DMS153 (cell line): ENCODE results near the gene PKIG.
"Not testable (repeated sequence)": the region's sequence is repeated elsewhere in the genome, so short reads cannot be mapped to it uniquely, and the experiment has no call there.

ENCODE experiments used
- DNase-seq: peaks from one replicate; lab custom pipeline; 2025; lab: John Stamatoyannopoulos, UW

Gene PKIG

GRCh38 chr20:44642203-44643153 is 60.1 kb downstream of the PKIG start:
- DNase-seq: peak; percentile 71

DNA sequence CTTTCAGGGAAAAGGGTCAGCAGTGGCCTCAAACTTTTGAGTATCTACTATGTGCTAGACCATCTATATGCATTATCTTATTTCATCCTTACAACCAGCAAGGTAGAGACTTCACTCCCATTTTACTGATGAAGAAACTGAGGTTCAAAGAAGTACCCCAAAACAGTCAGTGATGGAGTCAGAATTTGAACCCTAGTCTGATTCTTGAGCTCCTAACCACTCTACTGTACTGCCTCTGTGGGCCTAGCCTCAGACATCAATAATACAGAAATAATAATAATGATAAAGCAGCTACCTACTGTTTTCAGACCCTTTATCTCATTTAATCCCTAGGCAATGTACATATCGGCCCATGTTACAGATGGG is 60.8 kb downstream of the PKIG start:
- DNase-seq: no peak

DNA sequence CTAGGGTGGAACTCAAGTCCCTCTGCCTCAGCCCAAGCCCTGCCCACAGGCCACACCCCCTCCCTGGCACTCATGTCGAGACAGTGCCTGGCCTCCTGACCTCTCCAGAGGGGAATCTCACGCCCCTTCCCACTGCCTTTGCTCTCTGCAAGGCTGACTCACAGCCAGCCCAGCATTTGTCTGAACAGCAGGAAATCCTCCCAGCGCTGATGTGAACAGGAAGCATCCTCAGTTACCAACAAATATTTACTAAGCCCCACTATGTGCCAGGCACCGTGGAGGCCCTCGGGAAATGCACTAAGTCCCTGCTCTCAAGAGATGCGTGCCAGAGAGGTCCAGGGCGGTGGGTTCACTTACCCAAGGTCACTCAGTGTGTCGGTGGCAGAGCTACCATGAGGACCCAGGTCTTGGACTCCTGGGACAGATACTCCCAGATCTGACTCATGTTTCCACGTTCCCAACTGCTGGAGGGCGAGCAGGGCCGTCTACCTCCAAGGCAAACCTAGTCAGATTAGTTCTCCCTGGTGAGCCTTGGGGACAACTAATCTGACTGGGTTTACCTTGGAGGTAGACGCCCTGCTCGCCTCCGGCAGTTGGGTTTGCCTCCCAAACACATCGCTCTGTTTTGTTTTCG is 61.3 kb downstream of the PKIG start:
- peak; percentile 27 for DNase-seq

GRCh38 chr20:44644230-44644617 is 61.8 kb downstream of the PKIG start:
- DNase-seq: no peak

GRCh38 chr20:44644667-44645131 is 62.3 kb downstream of the PKIG start:
- DNase-seq: no peak

DNA sequence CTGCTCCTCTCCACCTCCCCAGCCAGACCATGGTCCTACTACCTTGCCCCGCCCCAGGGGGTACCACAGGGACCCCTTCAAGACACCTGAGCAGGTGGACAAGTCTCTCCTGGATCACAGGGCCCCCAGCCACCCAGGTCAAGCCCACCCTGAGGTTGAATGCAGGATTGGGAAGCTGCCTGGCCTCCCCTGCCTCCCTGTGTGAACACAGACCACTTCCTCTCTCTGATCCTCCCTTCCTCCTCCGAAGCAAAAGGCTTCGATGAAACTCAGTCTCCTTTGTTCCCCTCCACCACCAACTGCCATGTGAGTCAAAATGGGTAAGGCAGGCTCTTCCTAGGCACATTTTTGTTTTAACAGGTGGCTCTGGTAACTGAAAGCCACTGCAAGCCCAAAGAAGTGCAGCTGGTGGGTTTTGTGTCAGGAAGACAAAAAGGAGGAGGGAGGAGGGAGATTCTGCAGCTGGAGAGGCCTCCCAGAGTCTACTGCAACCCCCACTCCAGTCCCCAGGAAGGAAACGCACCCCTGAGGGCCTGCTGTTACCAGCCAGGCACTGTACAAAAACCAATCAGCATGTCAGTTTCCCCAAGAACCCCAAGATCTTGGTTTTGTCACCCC is 63.8 kb downstream of the PKIG start:
- peak; percentile 16 for DNase-seq

GRCh38 chr20:44646641-44647274 is 64.4 kb downstream of the PKIG start:
- no peak for DNase-seq

GRCh38 chr20:44648068-44648467 is 65.7 kb downstream of the PKIG start:
- no peak for DNase-seq

GRCh38 chr20:44648579-44648978 is 66.2 kb downstream of the PKIG start:
- DNase-seq: no peak

- no peak for DNase-seq
Observed at GRCh38 chr20:44649126-44649525, 66.7 kb downstream of the PKIG start.

- DNase-seq: no peak
Observed at GRCh38 chr20:44649976-44650375, 67.6 kb downstream of the PKIG start.

GRCh38 chr20:44650771-44651433 is 68.5 kb downstream of the PKIG start:
- no peak for DNase-seq

- no peak for DNase-seq
Observed at GRCh38 chr20:44651434-44651683, 69.0 kb downstream of the PKIG start.

- DNase-seq: no peak
Observed at GRCh38 chr20:44651684-44652423, 69.5 kb downstream of the PKIG start, which contains the start of gene ADA. Gene ADA, minus strand, starts transcription at chr20:44651699. Its CDS starts 92 bp downstream, at chr20:44651607.

- no peak for DNase-seq
Observed at GRCh38 chr20:44653546-44653945, 71.2 kb downstream of the PKIG start.

DNA sequence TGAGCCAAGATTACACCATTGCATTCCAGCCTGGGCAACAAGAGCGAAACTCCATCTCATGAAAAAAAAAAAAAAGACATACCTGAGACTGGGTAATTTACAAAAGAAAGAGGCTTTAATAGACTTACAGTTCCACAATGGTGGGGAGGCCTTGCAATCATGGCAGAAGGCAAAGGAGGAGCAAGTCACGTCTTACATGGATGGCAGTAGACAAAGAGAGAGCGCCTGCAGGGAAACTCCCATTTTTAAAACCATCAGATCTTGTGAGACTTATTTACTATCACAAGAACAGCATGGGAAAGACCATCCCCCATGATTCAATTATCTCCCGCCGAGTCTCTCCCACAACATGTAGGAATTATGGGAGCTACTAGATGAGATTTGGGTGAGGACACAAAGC is 71.8 kb downstream of the PKIG start:
- not testable (repeated sequence) for DNase-seq

DNA sequence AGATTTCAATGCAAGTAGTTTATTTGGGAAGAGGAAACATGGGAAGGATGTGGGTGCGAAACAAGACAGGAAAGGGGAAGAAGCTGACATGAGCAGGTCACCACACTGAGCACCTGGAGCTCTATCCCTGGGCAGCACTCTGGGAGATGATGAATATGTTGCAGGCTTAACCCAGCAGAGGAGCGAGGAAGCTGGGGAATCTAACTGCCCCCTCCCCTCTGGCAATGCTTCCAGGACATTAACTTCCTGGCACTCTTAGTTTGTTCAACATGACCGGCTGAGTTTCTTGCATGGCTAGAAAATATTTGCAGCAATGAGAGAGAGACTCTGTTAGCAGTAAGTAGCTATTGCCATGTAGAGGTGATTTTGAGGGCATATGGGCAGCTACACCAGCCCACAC is 74.1 kb downstream of the PKIG start:
- DNase-seq: no peak

DNA sequence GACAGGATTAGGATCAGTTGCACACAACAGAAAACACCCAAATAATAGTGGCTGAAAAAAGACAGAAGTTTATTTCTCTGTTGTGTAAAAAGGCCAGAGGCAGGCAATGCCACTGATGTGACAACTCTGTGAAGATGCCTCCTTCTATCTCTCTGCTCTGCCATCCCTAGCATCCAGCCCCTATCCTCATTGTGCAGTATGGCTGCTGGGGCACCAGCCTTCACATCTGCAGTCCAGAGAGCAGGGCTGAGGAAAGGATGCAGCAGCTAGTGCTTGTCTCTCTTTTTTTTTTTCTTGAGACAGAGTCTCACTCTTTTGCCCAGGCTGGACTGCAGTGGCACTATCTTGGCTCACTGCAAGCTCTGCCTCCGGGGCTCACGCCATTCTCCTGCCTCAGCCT is 75.5 kb downstream of the PKIG start:
- no peak for DNase-seq

DNA sequence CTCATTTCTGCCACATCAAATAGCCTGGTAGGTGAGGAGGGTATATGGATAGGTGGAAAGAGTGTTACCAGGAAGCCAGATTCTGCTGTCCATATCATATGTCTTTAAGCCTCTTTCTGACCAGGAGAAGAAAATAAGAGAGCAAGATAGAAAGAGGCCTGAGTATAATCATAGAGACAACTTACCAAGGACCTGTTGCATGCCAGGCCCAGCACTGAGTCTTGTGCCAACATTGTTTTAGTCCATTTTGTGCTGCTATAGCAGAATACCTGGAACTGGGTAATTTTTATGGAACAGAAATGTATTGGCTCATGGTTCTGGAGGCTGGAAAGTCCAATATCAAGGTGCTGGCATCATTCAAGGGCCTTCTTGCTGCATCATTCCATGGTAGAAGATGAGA is 76.4 kb downstream of the PKIG start:
- no peak for DNase-seq

GRCh38 chr20:44659931-44660330 is 77.6 kb downstream of the PKIG start:
- no peak for DNase-seq

GRCh38 chr20:44660581-44660980 is 78.2 kb downstream of the PKIG start:
- DNase-seq: no peak
